GM12872 (cell line): ENCODE results near the gene RIPOR2.

Experiments used
- TF ChIP-seq, protein P1 (sequence below): IDR thresholded peaks from 3 replicates; pipeline ENCODE4 v1.5.1; 2011; ENCODE audit warnings: low read depth, mild to moderate bottlenecking, low read length, moderate library complexity; ENCODE audit not compliant: insufficient read depth

RIPOR2 gene

GRCh38 chr6:24974182-24975171 lies 38.7 kb upstream of the RIPOR2 start:
- TF ChIP-seq, protein P1, sequence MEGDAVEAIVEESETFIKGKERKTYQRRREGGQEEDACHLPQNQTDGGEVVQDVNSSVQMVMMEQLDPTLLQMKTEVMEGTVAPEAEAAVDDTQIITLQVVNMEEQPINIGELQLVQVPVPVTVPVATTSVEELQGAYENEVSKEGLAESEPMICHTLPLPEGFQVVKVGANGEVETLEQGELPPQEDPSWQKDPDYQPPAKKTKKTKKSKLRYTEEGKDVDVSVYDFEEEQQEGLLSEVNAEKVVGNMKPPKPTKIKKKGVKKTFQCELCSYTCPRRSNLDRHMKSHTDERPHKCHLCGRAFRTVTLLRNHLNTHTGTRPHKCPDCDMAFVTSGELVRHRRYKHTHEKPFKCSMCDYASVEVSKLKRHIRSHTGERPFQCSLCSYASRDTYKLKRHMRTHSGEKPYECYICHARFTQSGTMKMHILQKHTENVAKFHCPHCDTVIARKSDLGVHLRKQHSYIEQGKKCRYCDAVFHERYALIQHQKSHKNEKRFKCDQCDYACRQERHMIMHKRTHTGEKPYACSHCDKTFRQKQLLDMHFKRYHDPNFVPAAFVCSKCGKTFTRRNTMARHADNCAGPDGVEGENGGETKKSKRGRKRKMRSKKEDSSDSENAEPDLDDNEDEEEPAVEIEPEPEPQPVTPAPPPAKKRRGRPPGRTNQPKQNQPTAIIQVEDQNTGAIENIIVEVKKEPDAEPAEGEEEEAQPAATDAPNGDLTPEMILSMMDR, result no peak

DNA sequence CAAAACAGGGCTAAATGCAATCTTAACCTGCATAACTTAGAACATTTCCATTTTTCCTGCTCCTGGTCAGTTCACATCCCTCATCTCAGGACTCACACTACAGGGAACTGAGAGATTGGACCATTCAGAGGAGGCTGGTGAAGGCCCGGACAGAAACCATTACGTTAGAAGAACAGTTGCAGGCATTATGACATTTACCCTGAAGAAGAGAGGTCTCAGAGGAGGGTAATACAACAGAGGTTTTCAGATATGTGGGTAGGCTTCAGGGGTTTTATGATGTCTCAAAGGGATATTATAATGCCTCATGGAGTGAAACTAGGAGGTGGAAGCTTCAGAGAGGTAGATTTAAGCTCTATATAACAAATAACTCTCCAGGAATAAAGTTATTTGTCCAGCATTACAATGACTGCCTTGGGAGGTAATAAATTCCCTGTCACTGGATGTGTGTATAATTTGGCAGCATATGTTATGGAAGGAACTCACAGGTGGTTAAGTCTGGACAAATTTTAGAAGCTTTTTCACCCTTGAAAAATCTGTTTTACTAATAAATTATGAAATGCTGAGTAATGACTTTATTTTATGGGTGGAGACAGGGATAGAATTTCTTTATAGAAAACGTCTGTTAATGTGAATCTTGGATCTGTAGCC lies 36.7 kb upstream of the RIPOR2 start:
- TF ChIP-seq, protein P1, result no peak

DNA sequence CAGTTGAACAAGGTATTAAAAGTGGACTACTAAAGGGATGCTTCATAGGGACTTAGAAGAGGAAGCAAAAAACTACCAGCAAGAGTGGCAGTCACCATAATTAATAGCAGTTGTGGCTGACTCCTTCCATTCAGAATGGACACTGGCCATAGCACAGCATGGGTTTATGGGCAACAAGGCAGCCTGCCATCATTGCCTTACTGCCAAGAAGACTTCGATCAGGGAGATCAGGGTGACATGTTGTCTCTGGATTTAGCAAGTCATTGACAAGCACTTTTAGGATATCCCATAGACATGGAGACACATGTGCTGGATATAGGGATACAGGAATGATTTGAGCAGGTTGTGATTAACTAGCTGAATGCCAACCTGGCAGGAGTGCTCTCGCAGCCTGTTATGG lies 35.3 kb upstream of the RIPOR2 start:
- TF ChIP-seq, protein P1, result no peak

- TF ChIP-seq, protein P1, result no peak
Observed at GRCh38 chr6:24969343-24969860, 33.6 kb upstream of the RIPOR2 start.

GRCh38 chr6:24968783-24969182 lies 33.0 kb upstream of the RIPOR2 start:
- TF ChIP-seq, protein P1, result no peak

DNA sequence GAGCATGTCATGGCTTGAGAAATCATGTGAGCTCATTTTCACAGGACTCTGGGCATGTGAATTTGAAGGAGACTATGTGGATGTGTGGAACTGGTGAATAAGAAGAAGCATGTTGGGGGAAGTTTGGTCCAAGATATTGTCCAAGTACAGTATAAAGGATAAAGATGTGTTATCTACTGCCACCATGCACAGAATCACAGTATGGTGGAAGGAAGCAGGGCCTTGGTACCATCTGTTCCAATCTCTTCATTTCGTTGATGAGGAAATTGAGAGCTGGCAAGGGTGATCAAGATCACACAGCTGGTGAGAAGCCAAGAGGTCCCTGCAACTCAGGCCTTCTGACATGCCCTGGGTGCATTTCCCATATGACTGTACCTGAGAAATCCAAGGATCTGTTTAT lies 31.5 kb upstream of the RIPOR2 start:
- TF ChIP-seq, protein P1, result no peak

DNA sequence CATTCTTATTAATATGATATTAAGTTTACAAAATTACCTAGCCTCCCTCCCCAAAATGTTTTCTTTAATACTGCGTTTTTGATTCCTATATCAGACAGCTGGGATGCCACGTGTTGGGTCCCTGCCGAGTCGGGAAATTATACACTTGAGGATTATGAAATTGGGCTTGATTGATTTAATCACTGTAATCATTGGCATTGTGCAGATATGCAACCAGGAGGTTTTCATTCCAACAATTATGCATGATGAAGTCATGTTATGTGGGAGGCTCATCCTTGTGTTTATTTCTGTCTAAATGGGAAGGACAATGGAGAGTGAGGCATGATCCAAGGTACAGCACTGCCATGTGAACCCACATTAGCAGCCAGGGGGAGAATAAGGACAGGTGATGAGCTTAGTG lies 30.6 kb upstream of the RIPOR2 start:
- TF ChIP-seq, protein P1, result no peak
